HG03354 (cell line): ENCODE results near the gene ERMARD.
"Not testable (repeated sequence)": the region's sequence is repeated elsewhere in the genome, so short reads cannot be mapped to it uniquely, and the experiment has no call there.

Experiments used
- ATAC-seq: cut with Tn5 transposase; IDR thresholded peaks from one replicate; pipeline ENCODE4 v1.9.1; 2021; ENCODE audit warnings: mild to moderate bottlenecking; ENCODE audit not compliant: unreplicated experiment, poor library complexity, severe bottlenecking

The ERMARD gene

GRCh38 chr6:169729961-169730360 lies 21.5 kb upstream of the ERMARD start:
- no peak for ATAC-seq

GRCh38 chr6:169738204-169738975 lies 13.0 kb upstream of the ERMARD start:
- ATAC-seq: no peak

- no peak for ATAC-seq
These were observed 12.4 kb upstream of the ERMARD start for GRCh38 chr6:169738976-169739529.

- no peak for ATAC-seq
These were observed 10.1 kb upstream of the ERMARD start for GRCh38 chr6:169741344-169741743.

- ATAC-seq: no peak
These were observed 6.0 kb upstream of the ERMARD start for GRCh38 chr6:169745405-169745804.

- ATAC-seq: no peak
These were observed 4.9 kb upstream of the ERMARD start for GRCh38 chr6:169746556-169746955.

GRCh38 chr6:169752074-169752623 lies 727 bp downstream of the ERMARD start:
- ATAC-seq: peak; percentile 2

- ATAC-seq: no peak
These were observed 3.7 kb downstream of the ERMARD start for GRCh38 chr6:169755162-169755561.

- ATAC-seq: no peak
These were observed 11.9 kb downstream of the ERMARD start for GRCh38 chr6:169763308-169763707.

GRCh38 chr6:169763881-169764280 lies 12.5 kb downstream of the ERMARD start:
- no peak for ATAC-seq

GRCh38 chr6:169765789-169766188 lies 14.4 kb downstream of the ERMARD start:
- not testable (repeated sequence) for ATAC-seq

GRCh38 chr6:169766232-169766631 lies 14.8 kb downstream of the ERMARD start:
- no peak for ATAC-seq

GRCh38 chr6:169766921-169767736 lies 15.7 kb downstream of the ERMARD start:
- ATAC-seq: no peak

- ATAC-seq: no peak
These were observed 22.9 kb downstream of the ERMARD start for GRCh38 chr6:169774347-169774746.

GRCh38 chr6:169775321-169775720 lies 23.9 kb downstream of the ERMARD start:
- ATAC-seq: no peak

GRCh38 chr6:169776379-169776778 lies 25.0 kb downstream of the ERMARD start:
- no peak for ATAC-seq

GRCh38 chr6:169777896-169778295 lies 26.5 kb downstream of the ERMARD start:
- no peak for ATAC-seq

GRCh38 chr6:169778646-169779045 lies 27.2 kb downstream of the ERMARD start:
- no peak for ATAC-seq

GRCh38 chr6:169779092-169779815 lies 27.8 kb downstream of the ERMARD start:
- no peak for ATAC-seq

- ATAC-seq: no peak
These were observed 28.5 kb downstream of the ERMARD start for GRCh38 chr6:169779896-169780295.
